ENCODE data around the gene FOXF1.

FOXF1 gene

DNA sequence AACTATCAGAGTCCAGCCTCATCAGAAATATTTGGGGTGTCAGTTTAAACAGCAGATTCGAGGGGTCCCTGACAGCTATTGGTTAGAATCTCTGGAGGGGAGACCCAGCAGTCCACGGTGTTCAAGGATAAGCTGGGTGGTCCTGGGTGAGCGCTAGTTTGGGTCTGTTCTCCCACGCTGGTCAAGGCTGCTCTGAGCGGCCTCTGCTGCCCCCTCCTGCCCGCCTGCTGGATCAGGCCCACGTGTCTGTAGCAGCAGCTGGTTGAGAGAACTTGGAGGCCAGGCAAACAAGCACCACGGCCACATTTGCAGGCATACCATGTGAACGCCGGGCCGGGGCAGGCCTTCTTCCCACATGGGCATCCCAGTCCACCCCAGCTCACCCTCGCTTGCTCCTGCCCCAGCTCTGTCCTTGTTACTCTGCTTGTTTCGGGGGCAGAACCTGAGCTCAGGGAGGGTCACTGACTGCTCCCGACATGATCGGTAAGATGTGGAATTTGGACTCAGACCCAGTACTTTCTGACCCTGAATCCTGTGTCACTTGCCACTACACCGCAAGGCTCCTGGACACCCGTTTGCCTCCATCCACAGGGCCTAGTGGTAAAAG, 7.4 kb downstream of the FOXF1 start:
- no peak for DNase-seq (ENCODE audit: low spot score)

DNA sequence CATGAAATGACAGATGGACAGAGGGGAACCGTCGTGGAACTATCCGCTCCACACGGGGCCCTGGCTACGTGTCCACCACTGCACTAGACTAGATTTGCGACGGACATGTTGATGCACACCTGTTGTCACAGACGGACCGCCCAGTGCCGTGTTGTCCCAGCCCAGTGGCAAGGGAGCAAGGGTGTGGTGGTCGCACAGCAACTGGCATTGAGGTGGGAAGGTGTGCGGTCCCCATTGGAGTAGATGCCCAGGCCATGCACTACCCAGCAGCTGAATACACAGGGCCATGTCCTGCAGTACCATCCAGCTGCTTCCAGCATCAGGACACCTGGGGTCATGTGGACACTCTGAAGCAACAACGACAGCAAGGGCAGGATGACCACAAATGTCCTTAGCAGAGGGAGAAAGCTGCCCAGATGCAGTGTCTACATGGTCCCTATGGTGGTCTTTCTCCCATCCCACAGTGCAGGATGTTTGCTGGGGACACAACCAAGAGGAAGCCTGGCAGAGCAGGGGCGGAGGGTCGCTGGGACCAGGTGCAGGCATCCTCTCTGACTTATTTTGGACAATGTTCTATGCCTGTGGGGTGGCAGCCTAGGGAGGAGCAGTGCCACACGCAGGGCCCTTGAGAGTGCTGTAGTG, 8.8 kb downstream of the FOXF1 start:
- no peak for DNase-seq (ENCODE audit: low spot score)

DNA sequence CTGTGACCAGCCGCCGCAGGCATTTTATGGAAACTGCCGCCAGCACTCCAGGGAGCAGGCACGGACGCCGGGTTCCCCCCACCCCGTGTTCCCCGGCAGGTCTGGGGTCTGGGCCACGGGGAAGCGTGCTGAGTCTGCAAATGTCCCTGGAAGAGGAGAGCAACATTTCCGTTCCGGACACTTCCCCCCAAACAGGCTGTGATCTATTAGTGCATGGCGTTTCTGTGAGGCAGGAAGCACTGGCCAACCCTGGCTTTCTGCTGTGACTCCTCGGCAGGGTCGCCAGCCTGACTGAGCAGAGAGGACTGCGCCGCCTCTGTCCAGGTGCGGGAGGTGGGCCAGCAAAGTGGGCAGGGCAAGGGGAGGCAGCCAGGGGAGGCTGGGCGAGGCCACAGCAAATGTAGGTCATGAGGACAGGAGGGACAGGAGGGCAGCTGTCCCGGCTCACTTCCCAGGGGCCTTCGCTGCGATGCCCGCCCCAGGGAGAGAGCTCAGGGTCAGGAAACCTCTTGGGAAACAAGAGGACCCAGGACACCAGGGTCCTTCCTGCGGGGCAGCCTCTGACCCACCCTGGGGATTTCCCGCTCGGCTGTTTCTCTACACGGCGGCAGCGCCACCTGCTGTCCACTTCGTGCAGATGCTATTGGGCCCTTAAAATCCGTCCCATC, 9.5 kb downstream of the FOXF1 start:
- DNase-seq (ENCODE audit: low spot score) = peak; percentile 40

DNA sequence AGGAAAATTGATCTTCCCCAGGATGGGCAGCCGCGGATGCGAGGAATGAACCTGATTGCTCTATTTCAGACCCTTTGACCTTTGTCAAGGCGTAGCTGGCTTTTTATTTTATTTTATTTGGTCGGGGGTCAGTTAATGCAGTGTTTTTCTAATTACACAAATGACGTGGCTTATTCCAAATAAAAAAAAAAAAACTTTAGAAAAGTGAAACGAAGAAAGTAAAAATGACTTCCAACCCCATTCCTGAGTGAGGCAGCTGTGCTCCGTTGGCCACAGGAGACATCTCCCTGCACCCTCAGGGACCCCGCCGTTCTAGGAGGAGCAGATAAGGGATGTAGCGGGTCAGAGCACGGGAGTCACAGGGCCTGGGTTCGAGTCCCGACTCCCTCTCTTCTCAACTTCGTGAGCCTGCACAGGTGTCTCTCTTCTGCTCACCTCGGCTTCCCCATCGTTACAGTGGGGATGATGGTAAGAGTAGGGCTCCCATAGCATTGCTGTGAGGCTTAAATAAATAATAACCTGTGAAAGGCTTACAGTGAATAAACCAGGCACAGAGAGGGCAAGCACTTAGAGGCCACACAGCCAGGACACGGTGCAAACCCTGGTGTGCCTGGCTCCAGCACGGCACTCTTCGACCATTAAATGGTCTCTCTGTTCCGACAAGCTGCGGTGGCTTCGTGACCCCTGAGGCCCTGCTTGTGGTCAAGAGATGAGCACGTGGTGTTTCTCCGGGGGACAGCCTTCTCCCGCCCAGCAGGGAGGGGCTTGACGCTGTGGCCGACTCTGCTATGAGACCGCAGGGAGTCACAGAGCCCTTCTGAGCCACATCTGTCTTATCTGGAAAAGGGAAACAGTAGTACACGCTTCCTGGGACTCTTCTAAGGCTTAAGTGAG, 10.2 kb downstream of the FOXF1 start:
- no peak for DNase-seq (ENCODE audit: low spot score)

DNA sequence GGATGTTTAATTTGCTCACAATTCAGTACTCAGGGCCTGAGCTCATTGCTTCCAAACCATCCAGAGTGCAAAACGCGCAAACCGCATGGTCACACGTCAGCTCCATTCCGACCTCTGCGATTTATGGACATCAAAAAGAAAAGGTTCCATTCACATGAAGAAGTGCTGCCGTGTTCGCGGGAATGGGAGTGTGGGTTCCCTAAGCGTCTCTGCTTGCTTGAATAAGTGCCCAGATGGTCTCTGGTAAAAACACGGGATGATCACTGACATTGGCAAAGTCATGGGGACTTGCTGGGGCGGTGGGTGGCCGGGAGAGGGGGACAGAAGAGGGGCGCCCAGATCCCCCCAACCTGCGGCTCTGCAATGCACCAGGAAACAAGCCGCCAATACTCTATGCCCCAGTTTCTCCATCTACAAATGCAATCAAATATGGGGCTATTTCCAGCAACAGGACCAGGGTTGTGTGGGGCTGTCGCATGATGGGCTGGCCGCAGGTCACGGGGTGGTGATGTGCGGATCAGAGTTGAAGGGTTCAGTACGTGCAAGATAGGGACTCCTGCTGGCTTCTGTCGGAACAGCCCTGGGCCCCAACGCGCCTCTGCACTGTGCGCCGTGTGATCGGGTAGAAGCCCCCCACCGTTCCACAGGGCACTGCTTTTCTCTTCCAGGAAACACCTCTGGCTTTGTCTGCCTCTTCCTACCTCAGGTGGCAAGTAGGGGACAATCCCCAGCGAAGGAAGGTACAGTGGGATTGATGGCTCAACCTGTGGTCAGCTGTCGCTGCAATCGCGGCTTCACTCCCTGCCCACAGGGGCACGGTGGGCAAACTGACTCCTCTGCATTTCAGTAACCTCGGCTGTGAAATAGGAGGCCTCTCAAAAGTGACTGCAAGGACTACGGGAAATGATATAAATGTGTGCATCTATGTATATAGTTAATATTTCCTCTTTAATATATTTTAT, 11.2 kb downstream of the FOXF1 start:
- DNase-seq (ENCODE audit: low spot score) = no peak

DNA sequence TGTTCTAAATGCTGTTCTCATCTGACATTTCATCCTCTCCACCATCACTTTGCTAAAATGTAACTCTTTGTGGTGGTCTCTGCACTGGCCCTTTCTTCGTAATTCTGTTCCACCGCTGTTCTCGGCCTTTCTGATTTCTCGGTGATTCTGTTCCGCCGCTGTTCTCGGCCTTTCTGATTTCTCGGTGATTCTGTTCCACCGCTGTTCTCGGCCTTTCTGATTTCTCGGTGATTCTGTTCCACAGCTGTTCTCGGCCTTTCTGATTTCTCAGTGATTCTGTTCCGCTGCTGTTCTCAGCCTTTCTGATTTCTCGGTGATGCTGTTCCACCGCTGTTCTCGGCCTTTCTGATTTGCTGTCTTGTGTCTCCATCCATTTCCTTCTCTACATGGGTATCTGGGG, 12.3 kb downstream of the FOXF1 start:
- DNase-seq (ENCODE audit: low spot score) = no peak

DNA sequence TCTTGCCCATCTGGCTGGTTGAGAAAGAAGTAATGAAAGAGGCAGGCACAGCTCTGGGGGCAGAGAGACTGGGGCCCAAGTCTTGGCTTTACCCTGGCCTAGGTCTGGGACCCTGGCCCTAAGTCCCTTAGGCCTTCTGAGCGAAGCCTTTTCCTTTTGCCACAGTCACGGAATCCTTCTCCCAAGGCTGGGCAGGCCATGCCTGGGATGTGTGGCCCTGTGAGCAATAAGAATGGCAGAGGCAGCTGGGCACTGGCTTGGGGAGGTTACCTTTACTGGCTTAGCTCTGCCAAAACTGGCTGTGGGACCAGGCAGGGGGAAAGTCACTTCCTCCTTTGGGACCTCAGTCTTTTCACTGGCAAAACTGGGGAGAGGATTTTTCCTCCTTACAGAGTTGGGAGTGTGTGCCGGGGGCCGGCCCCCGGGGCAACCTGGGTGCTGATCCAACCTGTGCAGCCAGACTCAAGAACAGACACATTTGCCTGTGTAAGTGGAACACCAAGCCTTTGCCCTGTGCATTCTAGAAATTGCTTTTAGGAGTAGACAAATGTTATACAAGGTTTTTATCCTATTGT, 12.9 kb downstream of the FOXF1 start:
- DNase-seq (ENCODE audit: low spot score) = no peak

DNA sequence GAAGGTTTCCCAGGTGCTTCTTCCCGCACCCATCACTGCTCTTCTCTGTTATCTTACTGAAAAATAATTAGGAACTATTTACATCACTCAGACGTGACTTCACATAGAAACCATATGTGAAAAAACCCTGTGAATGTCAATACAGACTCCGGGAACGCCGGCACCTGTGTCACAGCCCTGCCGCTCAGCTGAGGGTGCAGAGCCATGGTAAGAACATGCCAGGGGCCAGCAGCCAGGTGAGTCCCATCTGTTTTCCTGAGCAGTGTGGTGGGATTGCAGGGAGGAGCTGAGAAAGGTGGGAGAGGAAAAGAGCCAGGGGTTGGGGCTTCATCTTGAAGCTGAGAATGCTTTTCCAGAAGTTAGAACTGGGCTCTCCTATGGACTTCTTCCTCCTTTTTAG, 13.7 kb downstream of the FOXF1 start:
- no peak for DNase-seq (ENCODE audit: low spot score)

DNA sequence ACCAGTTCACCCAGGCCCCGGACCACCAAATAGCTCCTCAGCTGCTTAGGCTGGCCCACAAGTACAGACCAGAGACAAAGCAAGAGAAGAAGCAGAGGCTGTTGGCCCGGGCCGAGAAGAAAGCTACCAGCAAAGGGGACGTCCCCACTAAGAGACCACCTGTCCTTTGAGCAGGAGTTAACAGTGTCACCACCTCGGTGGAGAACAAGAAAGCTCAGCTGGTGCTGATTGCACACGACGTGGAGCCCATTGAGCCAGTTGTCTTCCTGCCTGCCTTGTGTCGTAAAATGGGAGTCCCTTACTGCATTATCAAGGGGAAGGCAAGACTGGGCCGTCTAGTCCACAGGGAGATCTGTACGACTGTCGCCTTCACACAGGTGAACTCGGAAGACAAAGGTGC, 15.4 kb downstream of the FOXF1 start:
- no peak for DNase-seq (ENCODE audit: low spot score)

DNA sequence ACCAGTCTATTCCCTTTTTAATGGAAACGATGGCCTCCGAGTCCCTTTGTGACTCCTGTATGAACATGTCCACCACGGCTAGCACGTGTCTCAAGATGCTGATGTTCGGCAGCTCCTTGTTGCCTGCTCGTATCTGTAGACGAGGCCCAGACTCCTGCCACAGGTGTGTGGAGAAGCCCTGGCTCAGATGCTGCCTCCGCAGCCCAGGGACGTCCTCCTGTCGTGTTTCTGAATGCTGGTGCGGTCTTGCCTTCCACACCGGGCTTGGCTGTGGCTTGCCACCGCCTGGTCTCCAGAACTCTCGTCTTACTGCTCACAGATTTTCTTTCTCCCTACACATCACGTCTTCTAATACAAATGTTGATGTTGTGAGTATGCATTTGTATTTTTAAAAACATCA, 17.0 kb downstream of the FOXF1 start:
- DNase-seq (ENCODE audit: low spot score) = no peak

DNA sequence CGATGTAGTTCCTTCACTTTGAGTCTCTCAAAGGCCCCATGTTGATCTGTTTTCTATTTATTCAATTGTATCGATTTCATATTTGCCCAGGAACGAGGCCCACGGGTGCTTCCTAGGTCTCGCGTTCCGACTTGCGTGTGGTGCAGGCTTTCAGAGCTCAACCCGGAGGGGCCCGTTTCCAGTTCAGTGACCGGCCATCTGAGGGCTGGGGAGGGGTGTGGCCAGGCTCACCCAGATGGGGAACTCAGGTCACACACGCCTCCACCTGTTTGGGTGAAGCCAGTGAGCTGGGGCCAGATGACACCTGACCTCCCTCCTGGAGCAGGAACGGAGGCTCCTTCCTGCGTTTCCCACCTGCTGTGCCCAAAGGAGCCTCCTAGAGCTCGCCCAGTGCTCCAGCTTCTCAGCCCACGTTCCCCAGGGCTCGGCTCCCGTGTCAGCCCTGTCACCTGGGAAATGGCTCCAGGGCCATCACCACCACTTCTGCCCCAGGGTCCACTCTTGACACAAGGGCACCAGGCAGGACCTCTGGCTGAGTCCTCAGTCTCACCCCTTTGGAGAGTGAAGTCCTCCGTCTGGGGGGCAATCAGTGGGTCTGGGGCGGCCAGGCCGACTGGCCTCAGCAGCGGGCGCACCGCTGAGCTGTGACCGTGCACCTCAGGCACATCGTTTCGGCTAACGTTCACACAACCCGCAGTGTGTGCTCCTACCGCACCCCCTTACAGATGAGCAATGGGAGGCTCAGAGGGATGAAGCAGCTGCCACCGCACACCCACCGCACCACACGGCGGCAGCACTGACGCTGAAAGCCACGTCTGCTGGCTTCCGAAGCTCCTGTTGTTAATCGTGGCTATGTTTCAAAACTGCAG, 18.0 kb downstream of the FOXF1 start:
- no peak for DNase-seq (ENCODE audit: low spot score)

DNA sequence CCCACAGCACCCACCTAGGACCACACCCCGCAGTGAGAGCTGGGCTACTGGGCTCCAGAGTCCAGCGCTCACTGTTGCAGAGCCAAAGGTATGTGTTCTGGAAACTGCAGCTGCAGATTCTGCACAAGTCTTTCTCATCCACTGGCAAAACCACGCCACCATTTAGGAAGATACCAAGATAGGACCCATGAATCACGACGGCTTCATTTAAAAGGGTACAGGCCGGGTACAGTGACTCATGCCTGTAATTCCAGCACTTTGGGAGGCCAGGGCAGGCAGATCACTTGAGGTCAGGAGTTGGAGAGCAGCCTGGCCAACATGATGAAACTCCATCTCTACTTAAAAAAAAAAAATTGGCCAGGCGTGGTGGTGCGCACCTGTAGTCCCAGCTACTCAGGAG, 18.8 kb downstream of the FOXF1 start:
- DNase-seq (ENCODE audit: low spot score) = no peak

DNA sequence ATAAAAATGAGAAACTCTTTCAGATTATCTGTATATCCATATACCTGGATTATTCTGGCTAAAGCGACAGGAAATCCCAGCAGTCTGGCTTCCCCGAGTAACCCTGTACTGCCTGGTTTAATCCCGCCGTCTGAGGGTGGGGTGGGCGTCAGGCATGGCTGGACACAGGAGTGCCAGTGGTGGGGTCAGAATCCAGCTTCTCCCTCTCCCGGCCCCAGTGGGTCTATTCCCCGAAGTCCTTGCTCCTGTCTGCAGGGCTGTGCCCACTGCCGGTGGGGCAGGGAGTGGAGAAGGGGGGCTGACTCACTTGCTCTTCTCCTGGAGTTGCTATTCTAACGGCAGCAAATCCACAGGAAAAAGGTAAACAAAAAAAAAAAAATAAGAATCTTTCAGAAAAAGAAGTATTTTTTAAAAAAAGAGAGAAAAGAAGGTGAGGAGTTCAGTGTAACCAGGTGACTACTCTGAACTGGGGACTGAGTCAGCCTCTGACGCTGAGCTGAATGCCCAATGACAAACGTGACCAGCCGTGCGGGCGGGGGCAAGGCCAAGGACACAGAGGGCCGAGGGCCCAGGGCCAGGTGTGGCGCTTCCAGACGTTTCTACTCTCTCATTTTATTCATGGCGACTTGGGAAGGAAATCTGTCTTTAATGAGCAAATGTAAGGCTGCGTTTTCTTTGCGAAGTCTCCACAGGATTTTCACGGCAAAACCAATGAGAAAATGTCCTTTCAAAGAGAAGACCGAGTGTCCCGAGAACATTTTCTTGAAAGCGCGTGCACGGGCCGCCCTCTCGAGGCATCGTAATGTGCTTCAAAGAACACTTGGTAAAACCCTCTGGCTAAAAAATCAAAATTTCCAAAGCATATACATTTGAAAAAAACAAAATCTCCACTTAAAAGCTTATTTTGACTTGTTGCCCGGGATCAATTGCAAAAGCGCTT, 20.2 kb downstream of the FOXF1 start:
- DNase-seq (ENCODE audit: low spot score) = no peak

DNA sequence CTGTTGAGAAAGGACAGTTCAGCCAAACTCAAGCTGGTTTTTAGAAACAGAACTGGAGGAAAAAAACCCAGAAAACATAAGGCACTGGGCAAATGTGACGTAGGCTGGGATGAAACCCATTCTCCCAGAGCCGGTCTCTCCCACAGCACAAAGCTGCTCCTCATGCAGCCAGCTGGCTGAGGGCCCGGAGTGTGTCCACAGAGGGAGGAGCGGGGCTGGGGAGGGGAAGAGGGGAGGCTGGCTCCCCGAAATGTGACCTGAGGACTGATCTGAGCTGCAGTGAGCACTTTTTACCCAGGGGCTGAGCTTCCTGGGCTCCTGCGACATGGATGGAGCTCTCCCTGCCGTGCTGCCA, 20.8 kb downstream of the FOXF1 start:
- no peak for DNase-seq (ENCODE audit: low spot score)

DNA sequence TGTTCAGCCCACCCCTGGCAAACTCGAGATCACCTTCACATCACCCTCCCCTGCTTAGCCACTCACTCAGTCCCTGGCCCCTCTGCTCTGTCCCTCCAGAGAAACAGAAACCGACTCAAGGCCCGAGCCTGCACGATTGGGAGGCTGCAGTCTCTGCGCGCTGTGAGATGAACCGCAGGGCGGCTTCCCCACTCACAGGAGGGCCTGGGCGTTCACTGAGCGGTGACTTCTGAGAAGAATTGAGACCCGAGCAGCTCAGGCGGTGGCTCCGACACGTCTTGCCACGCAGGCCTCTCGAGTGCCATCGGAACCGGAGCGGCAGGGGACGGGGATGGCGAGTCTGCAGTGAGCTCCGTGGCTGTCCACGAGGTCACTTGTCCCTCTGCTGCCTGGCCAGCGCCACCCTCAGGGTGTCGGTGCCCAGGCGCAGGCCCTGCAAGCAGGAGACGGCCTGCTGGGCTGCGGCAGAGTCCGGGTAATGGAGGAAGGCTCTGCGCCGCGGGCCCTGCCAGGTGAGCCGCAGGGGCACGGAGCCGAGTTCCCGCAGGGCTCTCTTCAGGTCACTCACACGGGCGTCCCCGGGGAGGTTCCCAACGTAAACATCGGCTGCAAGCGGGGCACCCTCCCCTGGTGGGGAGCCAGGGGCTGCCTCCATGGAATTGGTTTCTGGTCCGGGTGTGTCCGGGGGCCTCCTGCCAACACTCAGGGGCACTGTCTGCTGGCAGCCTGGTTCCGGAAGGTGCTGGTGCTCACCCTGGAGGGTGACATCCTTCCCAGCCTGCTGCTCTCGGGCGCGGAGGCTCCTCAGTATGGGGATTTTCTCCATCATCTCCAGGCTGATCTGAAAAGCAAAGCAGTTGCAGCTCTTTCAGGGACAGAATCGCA, 21.6 kb downstream of the FOXF1 start:
- no peak for DNase-seq (ENCODE audit: low spot score)

DNA sequence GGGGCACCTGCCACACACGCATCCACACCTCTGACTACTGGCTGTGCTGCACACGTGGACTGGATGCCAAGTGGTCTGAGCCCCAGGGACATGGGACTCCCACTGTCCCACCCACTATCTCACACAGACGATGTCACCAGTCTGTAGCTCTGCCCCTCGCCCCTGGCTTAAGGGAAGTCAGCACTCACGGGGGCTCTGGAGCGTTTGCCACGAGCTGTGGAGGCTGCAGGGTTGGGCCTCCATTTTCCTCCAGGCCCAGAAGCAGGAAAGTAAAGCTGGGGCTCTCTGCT, 22.1 kb downstream of the FOXF1 start:
- no peak for DNase-seq (ENCODE audit: low spot score)

DNA sequence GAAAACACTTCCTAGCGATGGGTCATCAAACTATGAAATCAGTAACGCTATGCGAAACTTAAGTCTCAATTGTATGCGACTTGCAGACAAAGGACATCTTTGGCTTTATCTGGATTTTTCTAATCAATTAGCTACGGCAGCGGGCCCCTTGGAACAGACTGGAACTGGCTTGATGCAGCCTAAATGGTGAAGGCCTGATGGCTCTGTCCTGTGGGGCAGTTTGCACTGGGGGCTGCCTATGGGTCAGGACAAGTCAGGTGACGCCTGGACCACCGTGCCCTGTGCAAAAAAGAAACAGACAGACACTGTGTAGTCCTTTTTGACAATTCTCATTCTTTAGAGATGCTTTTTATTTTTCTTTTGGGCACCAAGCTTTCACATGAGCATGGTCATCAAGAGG, 22.7 kb downstream of the FOXF1 start:
- DNase-seq (ENCODE audit: low spot score) = no peak

DNA sequence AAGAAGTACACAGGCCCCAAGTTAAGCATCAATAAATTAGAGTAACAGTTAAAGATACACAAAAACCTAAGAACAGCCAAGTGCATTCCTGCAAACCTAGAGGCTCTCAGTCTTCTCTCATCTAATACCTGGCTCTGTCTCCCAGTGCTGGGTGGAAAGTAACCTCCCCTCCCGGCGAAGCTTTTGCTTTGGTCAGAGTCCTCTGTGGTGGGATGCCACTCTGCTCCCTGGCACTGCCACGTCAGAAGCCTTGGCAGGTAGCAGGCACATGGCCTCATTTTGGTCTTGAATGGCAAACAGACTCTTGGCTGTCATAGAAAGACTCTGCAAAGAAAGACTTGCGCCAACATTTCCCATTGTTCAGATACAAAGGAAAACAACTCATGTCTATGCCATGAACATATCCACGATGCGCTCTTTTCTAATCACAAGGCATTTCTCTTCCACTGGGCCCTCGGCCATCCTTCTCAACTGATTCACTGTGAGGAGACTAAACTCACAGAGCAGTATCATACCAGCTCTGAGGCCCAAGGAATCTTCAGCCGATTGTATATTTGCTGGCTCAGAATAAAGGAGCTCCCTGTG, 23.5 kb downstream of the FOXF1 start:
- no peak for DNase-seq (ENCODE audit: low spot score)
